Stimulated activated CD4-positive, alpha-beta T cell treated with anti-CD3 and anti-CD28 coated beads, TNF-alpha, amount 100 ng/mL, for 4 hours (primary cell): ENCODE measurements around the gene MRAS.
"Not testable (repeated sequence)": the region's sequence is repeated elsewhere in the genome, so short reads cannot be mapped to it uniquely, and the experiment has no call there.

ENCODE experiments used
- DNase-seq, 3 experiments: peaks; one replicate each; pipeline ENCODE4 v3.0.0-alpha.2; 2020; ENCODE audit warnings: low read depth in 3 of 3

Gene MRAS

GRCh38 chr3:138443521-138444503 lies 95.4 kb downstream of the MRAS start:
- no peak for DNase-seq

- DNase-seq: no peak
These were observed 96.9 kb downstream of the MRAS start for GRCh38 chr3:138445236-138445635.

GRCh38 chr3:138445654-138446053 lies 97.3 kb downstream of the MRAS start:
- no peak for DNase-seq

GRCh38 chr3:138448631-138449030 lies 100.3 kb downstream of the MRAS start:
- DNase-seq: no peak

GRCh38 chr3:138449490-138449889 lies 101.1 kb downstream of the MRAS start:
- DNase-seq: no peak

GRCh38 chr3:138450181-138450580 lies 101.8 kb downstream of the MRAS start:
- DNase-seq: no peak

GRCh38 chr3:138450704-138451424 lies 102.5 kb downstream of the MRAS start:
- no peak for DNase-seq

- DNase-seq: no peak
These were observed 103.3 kb downstream of the MRAS start for GRCh38 chr3:138451595-138452162.

- no peak for DNase-seq
These were observed 104.1 kb downstream of the MRAS start for GRCh38 chr3:138452436-138452835.

GRCh38 chr3:138453940-138454339 lies 105.6 kb downstream of the MRAS start:
- DNase-seq: not testable (repeated sequence)
